HEK293 (cell line): Measurements from ENCODE around the gene KDM4C.

Source experiments
- BCL11A ChIP-seq: fragments of 450-650 bp; formaldehyde crosslinking; IDR thresholded peaks from 2 replicates; pipeline ENCODE4 v1.5.1; 2016; ENCODE audit warnings: low read depth, missing biosample characterization, missing genetic modification characterization
- GLIS1 ChIP-seq: fragments of 450-650 bp; formaldehyde crosslinking; IDR thresholded peaks from 2 replicates; pipeline ENCODE4 v1.5.1; 2016; ENCODE audit warnings: missing biosample characterization, missing genetic modification characterization
- HOXA7 ChIP-seq: sonication (generic); formaldehyde crosslinking; IDR thresholded peaks from 2 replicates; pipeline ENCODE4 v1.8.1; 2022; ENCODE audit warnings: missing genetic modification reagents, borderline replicate concordance
- RBAK ChIP-seq: fragments of 450-650 bp; formaldehyde crosslinking; IDR thresholded peaks from 2 replicates; pipeline ENCODE4 v1.5.1; 2016; ENCODE audit warnings: missing biosample characterization, missing genetic modification characterization
- SETDB1 ChIP-seq: IDR thresholded peaks from one replicate; pipeline ENCODE4 v1.6.1; 2017; ENCODE audit warnings: mild to moderate bottlenecking, low read length, moderate library complexity, mixed read lengths; ENCODE audit not compliant: insufficient read length
- ZBTB20 ChIP-seq: fragments of 450-650 bp; formaldehyde crosslinking; IDR thresholded peaks from 2 replicates; pipeline ENCODE4 v1.5.1; 2016; ENCODE audit warnings: missing biosample characterization, missing genetic modification characterization
- ZBTB21 ChIP-seq: fragments of 450-650 bp; formaldehyde crosslinking; IDR thresholded peaks from 2 replicates; pipeline ENCODE4 v1.5.1; 2017; ENCODE audit warnings: missing biosample characterization, missing genetic modification characterization
- ZNF133 ChIP-seq: fragments of 450-650 bp; formaldehyde crosslinking; IDR thresholded peaks from 2 replicates; pipeline ENCODE4 v1.5.1; 2016; ENCODE audit warnings: missing biosample characterization, missing genetic modification characterization
- ZNF155 ChIP-seq: fragments of 450-650 bp; formaldehyde crosslinking; IDR thresholded peaks from 2 replicates; pipeline ENCODE4 v1.5.1; 2016; ENCODE audit warnings: missing biosample characterization, missing genetic modification characterization
- ZNF174 ChIP-seq: fragments of 450-650 bp; formaldehyde crosslinking; IDR thresholded peaks from 2 replicates; pipeline ENCODE4 v1.5.0; 2017; ENCODE audit warnings: missing biosample characterization, mild to moderate bottlenecking, missing genetic modification characterization
- ZNF239 ChIP-seq: fragments of 450-650 bp; formaldehyde crosslinking; IDR thresholded peaks from 2 replicates; pipeline ENCODE4 v1.5.1; 2016; ENCODE audit warnings: missing biosample characterization, missing genetic modification characterization
- ZNF274 ChIP-seq, 2 experiments: fragments of 200-500 bp in 1 of 2; fragments of 450-650 bp in 1 of 2; sonication (Bioruptor generic) in 1 of 2; formaldehyde crosslinking in 1 of 2; IDR thresholded peaks; 2 replicates each; pipeline versions ENCODE4 v1.5.1 to v1.6.1; 2014 to 2016; ENCODE audit warnings: borderline replicate concordance in 1 of 2, inconsistent platforms in 1 of 2, low read length in 1 of 2, missing biosample characterization in 1 of 2, missing genetic modification characterization in 1 of 2
- ZNF302 ChIP-seq: fragments of 450-650 bp; formaldehyde crosslinking; IDR thresholded peaks from 2 replicates; pipeline ENCODE4 v1.5.1; 2016; ENCODE audit warnings: missing biosample characterization, missing genetic modification characterization, low read depth
- ZNF324 ChIP-seq: fragments of 450-650 bp; formaldehyde crosslinking; IDR thresholded peaks from 2 replicates; pipeline ENCODE4 v1.5.1; 2016; ENCODE audit warnings: missing biosample characterization, missing genetic modification characterization
- ZNF37A ChIP-seq: fragments of 450-650 bp; IDR thresholded peaks from 2 replicates; pipeline ENCODE4 v1.5.1; 2018; ENCODE audit warnings: missing biosample characterization, missing genetic modification characterization
- ZNF521 ChIP-seq: fragments of 450-650 bp; formaldehyde crosslinking; IDR thresholded peaks from 2 replicates; pipeline ENCODE4 v1.5.1; 2017; ENCODE audit warnings: missing biosample characterization, mild to moderate bottlenecking, missing genetic modification characterization
- ZNF558 ChIP-seq: fragments of 450-650 bp; formaldehyde crosslinking; IDR thresholded peaks from 2 replicates; pipeline ENCODE4 v1.5.1; 2016; ENCODE audit warnings: missing biosample characterization, missing genetic modification characterization
- ZNF571 ChIP-seq: fragments of 450-650 bp; formaldehyde crosslinking; IDR thresholded peaks from 2 replicates; pipeline ENCODE4 v1.5.0; 2017; ENCODE audit warnings: missing biosample characterization, missing genetic modification characterization
- ZNF623 ChIP-seq: fragments of 450-650 bp; formaldehyde crosslinking; IDR thresholded peaks from 2 replicates; pipeline ENCODE4 v1.5.1; 2016; ENCODE audit warnings: missing biosample characterization, missing genetic modification characterization
- ZNF701 ChIP-seq: fragments of 450-650 bp; formaldehyde crosslinking; IDR thresholded peaks from 2 replicates; pipeline ENCODE4 v1.5.1; 2016; ENCODE audit warnings: missing biosample characterization, missing genetic modification characterization
- ZNF76 ChIP-seq: fragments of 450-650 bp; formaldehyde crosslinking; IDR thresholded peaks from 2 replicates; pipeline ENCODE4; 2016; ENCODE audit warnings: low read depth, missing biosample characterization, missing genetic modification characterization, borderline replicate concordance
- ZNF843 ChIP-seq: fragments of 450-650 bp; formaldehyde crosslinking; IDR thresholded peaks from 2 replicates; pipeline ENCODE4 v1.5.1; 2016; ENCODE audit warnings: missing biosample characterization, missing genetic modification characterization
- TF ChIP-seq, protein P1 (sequence below): fragments of 450-650 bp; formaldehyde crosslinking; IDR thresholded peaks from 2 replicates; pipeline ENCODE4 v1.5.0; 2017; ENCODE audit warnings: missing biosample characterization, missing genetic modification characterization, borderline replicate concordance
- TF ChIP-seq, protein P2 (sequence below): fragments of 450-650 bp; formaldehyde crosslinking; IDR thresholded peaks from 2 replicates; pipeline ENCODE4 v1.5.1; 2016; ENCODE audit warnings: missing biosample characterization, missing genetic modification characterization, borderline replicate concordance
- TF ChIP-seq, protein P3 (sequence below): fragments of 450-650 bp; formaldehyde crosslinking; IDR thresholded peaks from 2 replicates; pipeline ENCODE4 v1.5.1; 2016; ENCODE audit warnings: missing biosample characterization, missing genetic modification characterization
- TF ChIP-seq, protein P4 (sequence below): fragments of 450-650 bp; formaldehyde crosslinking; IDR thresholded peaks from 2 replicates; pipeline ENCODE4 v1.5.1; 2016; ENCODE audit warnings: missing biosample characterization, missing genetic modification characterization

KDM4C gene

DNA sequence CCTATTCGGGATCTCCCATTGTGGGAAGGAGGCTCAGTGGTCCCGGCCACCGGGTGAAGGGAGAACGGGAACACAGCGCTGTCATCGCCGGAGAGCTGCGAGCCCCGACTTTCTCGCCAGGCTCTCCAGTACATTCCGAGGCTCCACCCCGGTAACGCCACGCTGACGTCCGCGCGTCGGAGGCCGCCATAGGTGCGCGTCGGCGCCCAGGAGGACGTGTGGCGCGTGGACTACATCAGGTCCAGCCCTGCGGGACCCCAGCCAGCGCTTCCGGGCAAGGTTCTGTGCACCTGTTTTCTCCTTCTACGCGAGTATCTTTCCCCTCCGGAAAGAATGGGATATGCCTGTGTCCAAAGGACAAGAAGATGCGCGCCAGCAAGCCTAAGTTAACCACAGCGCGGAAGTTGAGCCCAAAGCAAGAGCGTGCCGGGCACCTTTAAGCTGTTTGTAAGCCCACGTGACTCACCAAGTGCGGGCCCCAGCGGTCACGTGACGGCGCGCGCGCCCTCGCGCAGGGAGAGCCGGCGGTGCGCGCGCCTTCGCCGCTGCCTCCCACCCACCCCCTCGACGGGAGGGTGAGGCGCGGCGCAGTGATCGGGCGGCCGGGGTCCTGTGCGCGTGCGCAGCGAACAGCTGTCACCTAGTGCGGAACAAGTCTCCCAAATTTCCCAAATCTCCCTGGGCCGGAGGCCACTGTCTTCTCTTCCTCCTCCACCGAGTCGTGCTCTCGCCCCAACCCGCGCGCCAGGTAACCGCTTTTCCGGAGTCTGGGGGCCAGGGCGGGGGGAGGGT lies at the start of gene KDM4C (continued):
- TF ChIP-seq ZNF274 (IDR thresholded peaks at IDR 0.05; ENCODE audit: low read length), result no peak
- no peak for TF ChIP-seq ZNF274 (tag by site-specific recombination; IDR thresholded peaks at IDR 0.05; ENCODE audit: borderline replicate concordance)
- TF ChIP-seq BCL11A, result no peak
- TF ChIP-seq RBAK (tag by site-specific recombination), result no peak
- no peak for TF ChIP-seq ZNF133 (tag by site-specific recombination)
- no peak for TF ChIP-seq ZNF302
- no peak for TF ChIP-seq ZNF155 (tag by site-specific recombination)
- TF ChIP-seq ZNF324 (tag by site-specific recombination), result 0 out of 2 replicates have a peak, but pooled peaks have one; percentile 37
- TF ChIP-seq ZNF558 (tag by site-specific recombination), result no peak
- peak; percentile 56; the same call in 1 of the 2 replicates for TF ChIP-seq ZBTB21
- TF ChIP-seq HOXA7, result no peak
- TF ChIP-seq ZNF37A (tag by site-specific recombination), result no peak
- TF ChIP-seq GLIS1 (tag by site-specific recombination), result 0 out of 2 replicates have a peak, but pooled peaks have one; percentile 38
- TF ChIP-seq, protein P1, sequence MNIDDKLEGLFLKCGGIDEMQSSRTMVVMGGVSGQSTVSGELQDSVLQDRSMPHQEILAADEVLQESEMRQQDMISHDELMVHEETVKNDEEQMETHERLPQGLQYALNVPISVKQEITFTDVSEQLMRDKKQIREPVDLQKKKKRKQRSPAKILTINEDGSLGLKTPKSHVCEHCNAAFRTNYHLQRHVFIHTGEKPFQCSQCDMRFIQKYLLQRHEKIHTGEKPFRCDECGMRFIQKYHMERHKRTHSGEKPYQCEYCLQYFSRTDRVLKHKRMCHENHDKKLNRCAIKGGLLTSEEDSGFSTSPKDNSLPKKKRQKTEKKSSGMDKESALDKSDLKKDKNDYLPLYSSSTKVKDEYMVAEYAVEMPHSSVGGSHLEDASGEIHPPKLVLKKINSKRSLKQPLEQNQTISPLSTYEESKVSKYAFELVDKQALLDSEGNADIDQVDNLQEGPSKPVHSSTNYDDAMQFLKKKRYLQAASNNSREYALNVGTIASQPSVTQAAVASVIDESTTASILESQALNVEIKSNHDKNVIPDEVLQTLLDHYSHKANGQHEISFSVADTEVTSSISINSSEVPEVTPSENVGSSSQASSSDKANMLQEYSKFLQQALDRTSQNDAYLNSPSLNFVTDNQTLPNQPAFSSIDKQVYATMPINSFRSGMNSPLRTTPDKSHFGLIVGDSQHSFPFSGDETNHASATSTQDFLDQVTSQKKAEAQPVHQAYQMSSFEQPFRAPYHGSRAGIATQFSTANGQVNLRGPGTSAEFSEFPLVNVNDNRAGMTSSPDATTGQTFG (tag by site-specific recombination), result no peak
- no peak for TF ChIP-seq ZNF239 (tag by site-specific recombination)
- TF ChIP-seq, protein P2, sequence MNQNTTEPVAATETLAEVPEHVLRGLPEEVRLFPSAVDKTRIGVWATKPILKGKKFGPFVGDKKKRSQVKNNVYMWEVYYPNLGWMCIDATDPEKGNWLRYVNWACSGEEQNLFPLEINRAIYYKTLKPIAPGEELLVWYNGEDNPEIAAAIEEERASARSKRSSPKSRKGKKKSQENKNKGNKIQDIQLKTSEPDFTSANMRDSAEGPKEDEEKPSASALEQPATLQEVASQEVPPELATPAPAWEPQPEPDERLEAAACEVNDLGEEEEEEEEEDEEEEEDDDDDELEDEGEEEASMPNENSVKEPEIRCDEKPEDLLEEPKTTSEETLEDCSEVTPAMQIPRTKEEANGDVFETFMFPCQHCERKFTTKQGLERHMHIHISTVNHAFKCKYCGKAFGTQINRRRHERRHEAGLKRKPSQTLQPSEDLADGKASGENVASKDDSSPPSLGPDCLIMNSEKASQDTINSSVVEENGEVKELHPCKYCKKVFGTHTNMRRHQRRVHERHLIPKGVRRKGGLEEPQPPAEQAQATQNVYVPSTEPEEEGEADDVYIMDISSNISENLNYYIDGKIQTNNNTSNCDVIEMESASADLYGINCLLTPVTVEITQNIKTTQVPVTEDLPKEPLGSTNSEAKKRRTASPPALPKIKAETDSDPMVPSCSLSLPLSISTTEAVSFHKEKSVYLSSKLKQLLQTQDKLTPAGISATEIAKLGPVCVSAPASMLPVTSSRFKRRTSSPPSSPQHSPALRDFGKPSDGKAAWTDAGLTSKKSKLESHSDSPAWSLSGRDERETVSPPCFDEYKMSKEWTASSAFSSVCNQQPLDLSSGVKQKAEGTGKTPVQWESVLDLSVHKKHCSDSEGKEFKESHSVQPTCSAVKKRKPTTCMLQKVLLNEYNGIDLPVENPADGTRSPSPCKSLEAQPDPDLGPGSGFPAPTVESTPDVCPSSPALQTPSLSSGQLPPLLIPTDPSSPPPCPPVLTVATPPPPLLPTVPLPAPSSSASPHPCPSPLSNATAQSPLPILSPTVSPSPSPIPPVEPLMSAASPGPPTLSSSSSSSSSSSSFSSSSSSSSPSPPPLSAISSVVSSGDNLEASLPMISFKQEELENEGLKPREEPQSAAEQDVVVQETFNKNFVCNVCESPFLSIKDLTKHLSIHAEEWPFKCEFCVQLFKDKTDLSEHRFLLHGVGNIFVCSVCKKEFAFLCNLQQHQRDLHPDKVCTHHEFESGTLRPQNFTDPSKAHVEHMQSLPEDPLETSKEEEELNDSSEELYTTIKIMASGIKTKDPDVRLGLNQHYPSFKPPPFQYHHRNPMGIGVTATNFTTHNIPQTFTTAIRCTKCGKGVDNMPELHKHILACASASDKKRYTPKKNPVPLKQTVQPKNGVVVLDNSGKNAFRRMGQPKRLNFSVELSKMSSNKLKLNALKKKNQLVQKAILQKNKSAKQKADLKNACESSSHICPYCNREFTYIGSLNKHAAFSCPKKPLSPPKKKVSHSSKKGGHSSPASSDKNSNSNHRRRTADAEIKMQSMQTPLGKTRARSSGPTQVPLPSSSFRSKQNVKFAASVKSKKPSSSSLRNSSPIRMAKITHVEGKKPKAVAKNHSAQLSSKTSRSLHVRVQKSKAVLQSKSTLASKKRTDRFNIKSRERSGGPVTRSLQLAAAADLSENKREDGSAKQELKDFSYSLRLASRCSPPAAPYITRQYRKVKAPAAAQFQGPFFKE (tag by site-specific recombination), result no peak
- TF ChIP-seq, protein P3, sequence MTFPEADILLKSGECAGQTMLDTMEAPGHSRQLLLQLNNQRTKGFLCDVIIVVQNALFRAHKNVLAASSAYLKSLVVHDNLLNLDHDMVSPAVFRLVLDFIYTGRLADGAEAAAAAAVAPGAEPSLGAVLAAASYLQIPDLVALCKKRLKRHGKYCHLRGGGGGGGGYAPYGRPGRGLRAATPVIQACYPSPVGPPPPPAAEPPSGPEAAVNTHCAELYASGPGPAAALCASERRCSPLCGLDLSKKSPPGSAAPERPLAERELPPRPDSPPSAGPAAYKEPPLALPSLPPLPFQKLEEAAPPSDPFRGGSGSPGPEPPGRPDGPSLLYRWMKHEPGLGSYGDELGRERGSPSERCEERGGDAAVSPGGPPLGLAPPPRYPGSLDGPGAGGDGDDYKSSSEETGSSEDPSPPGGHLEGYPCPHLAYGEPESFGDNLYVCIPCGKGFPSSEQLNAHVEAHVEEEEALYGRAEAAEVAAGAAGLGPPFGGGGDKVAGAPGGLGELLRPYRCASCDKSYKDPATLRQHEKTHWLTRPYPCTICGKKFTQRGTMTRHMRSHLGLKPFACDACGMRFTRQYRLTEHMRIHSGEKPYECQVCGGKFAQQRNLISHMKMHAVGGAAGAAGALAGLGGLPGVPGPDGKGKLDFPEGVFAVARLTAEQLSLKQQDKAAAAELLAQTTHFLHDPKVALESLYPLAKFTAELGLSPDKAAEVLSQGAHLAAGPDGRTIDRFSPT, result no peak
- no peak for TF ChIP-seq ZNF701 (tag by site-specific recombination)
- TF ChIP-seq ZNF76 (tag by site-specific recombination), result peak; percentile 50
- no peak for TF ChIP-seq ZNF174
- peak; percentile 35 for TF ChIP-seq SETDB1
- TF ChIP-seq, protein P4, sequence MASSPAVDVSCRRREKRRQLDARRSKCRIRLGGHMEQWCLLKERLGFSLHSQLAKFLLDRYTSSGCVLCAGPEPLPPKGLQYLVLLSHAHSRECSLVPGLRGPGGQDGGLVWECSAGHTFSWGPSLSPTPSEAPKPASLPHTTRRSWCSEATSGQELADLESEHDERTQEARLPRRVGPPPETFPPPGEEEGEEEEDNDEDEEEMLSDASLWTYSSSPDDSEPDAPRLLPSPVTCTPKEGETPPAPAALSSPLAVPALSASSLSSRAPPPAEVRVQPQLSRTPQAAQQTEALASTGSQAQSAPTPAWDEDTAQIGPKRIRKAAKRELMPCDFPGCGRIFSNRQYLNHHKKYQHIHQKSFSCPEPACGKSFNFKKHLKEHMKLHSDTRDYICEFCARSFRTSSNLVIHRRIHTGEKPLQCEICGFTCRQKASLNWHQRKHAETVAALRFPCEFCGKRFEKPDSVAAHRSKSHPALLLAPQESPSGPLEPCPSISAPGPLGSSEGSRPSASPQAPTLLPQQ, result peak; percentile 97
- TF ChIP-seq ZNF571, result no peak
- peak; percentile 39; the same call in 1 of the 2 replicates for TF ChIP-seq ZBTB20 (tag by site-specific recombination)
- no peak for TF ChIP-seq ZNF521 (tag by site-specific recombination)
- peak; percentile 22 for TF ChIP-seq ZNF843 (tag by site-specific recombination)
- TF ChIP-seq ZNF623 (tag by site-specific recombination), result no peak
